Glomerular endothelial cell (primary cell): ENCODE data around the gene CHST11. TPM values are rescaled to one million over a fixed set of nuclear protein-coding genes. Genes with fewer than 3 reads are reported as not detected.
"Not testable (repeated sequence)": the region's sequence is repeated elsewhere in the genome, so short reads cannot be mapped to it uniquely, and the experiment has no call there.

ENCODE experiments used
- DNase-seq: peaks from one replicate; pipeline ENCODE4 v3.0.0-alpha.2; 2011; ENCODE audit warnings: low read depth, low spot score; ENCODE audit errors: extremely low read depth
- total RNA-seq: library from RNA; depleted of rRNA; stranded (reverse); fragments of >200 nt; gene quantifications from 2 replicates; pipeline ENCODE4 v1.2.3, GENCODE V29; 2015

CHST11 gene
- total RNA-seq, 1 donor from 2014 or later = 33.9 TPM

- DNase-seq = no peak
Observed at GRCh38 chr12:104522985-104523722, 66.4 kb downstream of the CHST11 start.

- DNase-seq = no peak
Observed at GRCh38 chr12:104524034-104524832, 67.5 kb downstream of the CHST11 start.

- no peak for DNase-seq
Observed at GRCh38 chr12:104526320-104526719, 69.6 kb downstream of the CHST11 start.

GRCh38 chr12:104526751-104527150, 70.0 kb downstream of the CHST11 start:
- no peak for DNase-seq

GRCh38 chr12:104527653-104528052, 70.9 kb downstream of the CHST11 start:
- not testable (repeated sequence) for DNase-seq

GRCh38 chr12:104529130-104529874, 72.6 kb downstream of the CHST11 start:
- DNase-seq = no peak

GRCh38 chr12:104532636-104533035, 75.9 kb downstream of the CHST11 start:
- DNase-seq = no peak

- DNase-seq = no peak
Observed at GRCh38 chr12:104533134-104533533, 76.4 kb downstream of the CHST11 start.

GRCh38 chr12:104534162-104534856, 77.6 kb downstream of the CHST11 start:
- DNase-seq = no peak

GRCh38 chr12:104534857-104535248, 78.1 kb downstream of the CHST11 start:
- no peak for DNase-seq

GRCh38 chr12:104535369-104535768, 78.6 kb downstream of the CHST11 start:
- no peak for DNase-seq

- no peak for DNase-seq
Observed at GRCh38 chr12:104536841-104537240, 80.1 kb downstream of the CHST11 start.

GRCh38 chr12:104538056-104538455, 81.3 kb downstream of the CHST11 start:
- no peak for DNase-seq

GRCh38 chr12:104538891-104539462, 82.2 kb downstream of the CHST11 start:
- DNase-seq = no peak

- DNase-seq = no peak
Observed at GRCh38 chr12:104544836-104545235, 88.1 kb downstream of the CHST11 start.

GRCh38 chr12:104546575-104546974, 89.8 kb downstream of the CHST11 start:
- no peak for DNase-seq

GRCh38 chr12:104547235-104547634, 90.5 kb downstream of the CHST11 start:
- no peak for DNase-seq

GRCh38 chr12:104549815-104550480, 93.2 kb downstream of the CHST11 start:
- DNase-seq = no peak

- DNase-seq = no peak
Observed at GRCh38 chr12:104551313-104551931, 94.7 kb downstream of the CHST11 start.
